HG03139 (cell line): Measurements from ENCODE around the gene GLB1L3.
"Not testable (repeated sequence)": the region's sequence is repeated elsewhere in the genome, so short reads cannot be mapped to it uniquely, and the experiment has no call there.

Source experiments
- ATAC-seq: cut with Tn5 transposase; IDR thresholded peaks from one replicate; pipeline ENCODE4 v1.9.1; 2021; ENCODE audit not compliant: unreplicated experiment

Gene GLB1L3

GRCh38 chr11:134313379-134313778 is 37.2 kb downstream of the GLB1L3 start:
- ATAC-seq: no peak

DNA sequence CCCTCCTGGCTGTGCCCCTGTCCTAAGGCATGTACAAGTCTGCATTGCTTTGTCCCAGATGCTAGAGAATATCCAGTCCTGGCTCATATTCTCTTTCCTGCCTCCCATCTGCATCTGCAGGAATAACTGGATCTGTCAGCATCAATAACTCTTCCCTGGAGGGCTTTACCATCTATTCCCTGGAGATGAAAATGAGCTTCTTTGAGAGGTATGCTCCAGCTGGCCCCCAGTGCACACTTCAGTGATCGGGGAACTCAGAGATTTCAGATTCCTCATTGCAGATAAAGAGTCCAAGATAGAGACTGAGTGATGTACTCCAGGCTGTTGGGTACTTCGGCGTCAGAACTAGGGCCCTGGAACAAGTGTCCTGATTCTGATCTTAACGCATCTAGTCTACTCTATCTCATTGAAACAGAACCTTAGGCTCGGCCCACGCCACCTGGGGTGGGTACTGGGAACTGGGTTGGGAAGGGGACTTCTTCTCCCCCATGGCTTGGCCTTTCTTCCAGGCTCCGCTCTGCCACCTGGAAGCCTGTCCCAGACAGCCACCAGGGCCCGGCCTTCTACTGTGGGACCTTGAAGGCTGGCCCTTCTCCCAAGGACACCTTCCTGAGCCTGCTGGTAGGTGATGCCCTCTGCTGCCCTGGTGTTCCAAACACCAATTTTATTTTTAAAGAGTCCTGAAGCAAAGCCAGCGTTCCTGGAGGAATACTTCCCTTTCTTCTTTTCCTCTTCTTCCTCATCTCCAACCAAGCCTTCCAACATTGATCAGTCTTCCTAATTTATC is 37.8 kb downstream of the GLB1L3 start:
- no peak for ATAC-seq

GRCh38 chr11:134317103-134317502 is 40.9 kb downstream of the GLB1L3 start:
- no peak for ATAC-seq

DNA sequence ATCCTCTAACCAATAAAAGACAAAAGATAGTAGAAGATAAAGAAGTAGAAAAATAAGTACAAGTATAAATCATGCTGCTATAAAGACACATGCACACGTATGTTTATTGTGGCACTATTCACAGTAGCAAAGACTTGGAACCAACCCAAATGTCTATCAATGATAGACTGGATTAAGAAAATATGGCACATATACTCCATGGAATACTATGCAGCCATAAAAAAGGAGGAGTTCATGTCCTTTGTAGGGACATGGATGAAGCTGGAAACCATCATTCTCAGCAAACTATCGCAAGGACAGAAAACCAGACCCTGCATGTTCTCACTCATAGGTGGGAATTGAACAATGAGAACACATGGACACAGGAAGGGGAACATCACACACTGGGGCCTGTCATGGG is 45.2 kb downstream of the GLB1L3 start:
- not testable (repeated sequence) for ATAC-seq

DNA sequence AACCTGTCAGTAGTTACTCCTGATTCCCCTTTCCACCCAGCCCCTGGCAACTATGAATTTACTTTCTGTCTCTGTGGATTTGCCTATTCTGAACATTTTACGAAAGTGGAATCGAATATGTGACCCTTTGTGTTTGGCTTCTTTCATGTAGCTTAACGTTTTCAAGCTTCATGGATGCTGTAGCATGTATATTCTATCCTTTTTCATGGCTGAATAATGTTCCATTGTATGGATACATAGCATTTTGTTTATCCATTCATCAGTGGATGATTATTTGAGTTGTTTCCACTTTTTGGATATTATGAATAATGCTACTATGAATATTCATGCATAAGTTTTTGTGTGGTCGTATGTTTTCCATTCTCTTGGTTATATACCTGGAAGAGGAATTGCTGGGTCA is 46.4 kb downstream of the GLB1L3 start:
- no peak for ATAC-seq

- ATAC-seq: no peak
These were observed 52.3 kb downstream of the GLB1L3 start for GRCh38 chr11:134328433-134328832.

- no peak for ATAC-seq
These were observed 54.6 kb downstream of the GLB1L3 start for GRCh38 chr11:134330611-134331353.

DNA sequence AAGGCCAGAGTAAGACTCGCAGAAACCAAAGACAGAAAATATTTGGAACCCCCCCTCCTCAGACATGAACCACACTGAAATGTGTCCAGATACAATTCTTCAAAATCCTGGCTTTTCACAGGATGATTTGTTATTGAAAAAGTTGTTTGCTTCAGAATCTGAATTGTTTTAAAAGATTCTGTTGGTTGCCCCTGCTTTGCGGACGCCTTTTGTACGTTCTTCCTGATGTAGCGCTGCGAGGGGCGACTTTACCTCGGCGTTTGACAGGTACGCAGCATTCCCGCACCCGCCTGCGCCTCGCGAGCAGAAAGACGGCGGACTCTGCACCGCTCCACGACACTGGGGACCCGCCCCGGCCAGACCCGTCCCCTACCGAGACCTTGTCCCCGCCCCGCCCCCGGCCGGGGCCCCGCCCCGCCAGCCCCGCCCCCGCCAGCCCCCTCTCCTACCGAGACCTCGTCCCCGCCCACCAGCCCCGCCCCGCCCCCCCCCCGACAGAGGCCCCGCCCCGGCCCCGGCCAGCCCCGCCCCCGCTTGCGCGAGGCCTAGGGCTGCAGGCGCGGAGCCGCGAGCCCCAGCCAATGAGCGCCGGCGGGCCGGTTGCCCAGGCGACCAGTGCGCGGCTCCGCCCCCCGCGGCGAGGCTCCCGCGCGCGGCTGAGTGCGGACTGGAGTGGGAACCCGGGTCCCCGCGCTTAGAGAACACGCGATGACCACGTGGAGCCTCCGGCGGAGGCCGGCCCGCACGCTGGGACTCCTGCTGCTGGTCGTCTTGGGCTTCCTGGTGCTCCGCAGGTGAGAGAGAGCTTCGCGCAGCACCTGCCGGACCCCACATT is 55.4 kb downstream of the GLB1L3 start, which contains the start of gene GLB1L2:
Gene GLB1L2, plus strand, starts transcription at position 635 of the 835 bp plus-strand sequence. Its CDS starts 74 bp downstream, at position 709.
- ATAC-seq: peak; percentile 70

DNA sequence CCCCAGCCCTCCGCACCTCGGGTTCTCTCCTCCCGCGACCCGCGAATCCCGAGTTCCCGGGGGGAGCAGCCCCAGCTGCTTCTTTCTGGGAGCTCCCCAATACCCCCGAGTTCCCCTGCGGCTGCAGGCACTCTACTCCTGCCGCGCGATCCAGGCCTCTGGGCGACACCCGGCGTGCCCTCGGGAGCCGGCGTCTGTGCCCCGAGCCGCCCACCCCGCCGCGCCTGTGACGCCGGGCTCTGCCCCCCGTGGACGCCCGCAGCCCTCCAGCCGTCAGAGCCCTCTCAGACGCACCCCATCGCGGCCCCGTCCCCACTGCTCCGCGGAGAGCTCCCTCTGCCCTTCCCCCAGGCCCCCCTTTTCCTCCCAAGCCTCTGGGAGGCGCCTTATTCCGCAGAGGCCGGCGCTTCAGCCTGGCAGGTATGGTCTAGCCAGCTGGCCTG is 56.0 kb downstream of the GLB1L3 start:
- ATAC-seq: peak; percentile 33

GRCh38 chr11:134332782-134333181 is 56.6 kb downstream of the GLB1L3 start:
- ATAC-seq: no peak

- no peak for ATAC-seq
These were observed 57.1 kb downstream of the GLB1L3 start for GRCh38 chr11:134333312-134333711.

DNA sequence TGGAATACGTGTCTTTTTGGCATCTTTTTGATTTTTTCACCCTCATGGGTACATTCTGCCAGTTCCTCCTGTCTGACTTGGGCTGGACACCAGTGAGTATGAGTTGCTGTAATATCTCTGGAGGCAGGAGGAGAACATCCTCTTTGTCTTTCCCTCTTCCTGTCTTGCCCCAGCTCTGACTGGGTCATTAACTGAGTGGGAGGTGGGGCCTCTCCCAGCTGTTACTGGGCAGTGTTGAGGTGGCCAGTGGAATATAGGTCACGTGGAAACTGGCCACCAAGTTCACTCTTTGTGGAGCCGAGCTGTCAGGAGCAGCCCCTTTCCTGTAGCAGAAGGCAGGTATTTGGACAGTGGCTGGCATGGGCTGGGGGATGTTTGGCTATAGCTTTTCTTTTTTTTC is 57.8 kb downstream of the GLB1L3 start:
- no peak for ATAC-seq

- no peak for ATAC-seq
These were observed 58.8 kb downstream of the GLB1L3 start for GRCh38 chr11:134334796-134335571.

DNA sequence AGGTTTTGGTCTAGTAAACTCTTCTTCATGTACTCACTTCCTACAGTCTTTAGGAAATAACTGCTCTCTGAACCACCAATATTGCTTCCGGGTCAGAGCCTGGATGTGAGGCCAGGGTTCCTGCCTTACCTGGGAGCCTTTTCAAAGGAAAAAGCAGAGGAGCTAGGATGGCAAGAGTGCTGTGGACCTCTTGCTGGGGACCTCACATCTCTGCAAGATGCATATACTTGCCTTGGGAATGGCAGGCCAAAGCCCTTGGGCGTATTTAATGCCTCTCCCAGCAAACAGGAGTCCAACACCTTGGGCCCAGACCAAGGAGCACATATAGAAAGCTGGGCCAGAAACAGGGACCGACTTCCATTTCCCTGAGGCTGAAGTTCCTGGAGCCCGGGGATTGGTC is 60.9 kb downstream of the GLB1L3 start:
- ATAC-seq: no peak

DNA sequence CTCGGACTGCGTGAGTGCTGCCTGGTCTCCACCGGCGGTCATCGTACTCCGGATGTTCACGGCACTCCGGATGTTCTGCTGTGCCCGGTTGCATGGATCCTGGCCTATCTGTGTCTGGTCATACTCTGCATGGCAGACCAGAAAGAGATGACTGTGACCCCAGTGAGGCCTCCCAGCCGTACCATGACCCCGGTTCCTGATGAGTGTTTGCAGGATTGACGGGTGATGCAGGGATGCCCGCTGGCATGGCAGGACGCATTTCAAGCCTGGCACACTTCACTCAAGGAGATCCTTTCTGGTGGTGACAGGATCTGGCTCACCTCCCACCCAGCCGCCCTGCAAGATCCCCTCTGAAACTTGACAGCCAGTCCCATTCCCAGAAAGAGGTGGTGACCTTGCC is 61.9 kb downstream of the GLB1L3 start:
- ATAC-seq: no peak

DNA sequence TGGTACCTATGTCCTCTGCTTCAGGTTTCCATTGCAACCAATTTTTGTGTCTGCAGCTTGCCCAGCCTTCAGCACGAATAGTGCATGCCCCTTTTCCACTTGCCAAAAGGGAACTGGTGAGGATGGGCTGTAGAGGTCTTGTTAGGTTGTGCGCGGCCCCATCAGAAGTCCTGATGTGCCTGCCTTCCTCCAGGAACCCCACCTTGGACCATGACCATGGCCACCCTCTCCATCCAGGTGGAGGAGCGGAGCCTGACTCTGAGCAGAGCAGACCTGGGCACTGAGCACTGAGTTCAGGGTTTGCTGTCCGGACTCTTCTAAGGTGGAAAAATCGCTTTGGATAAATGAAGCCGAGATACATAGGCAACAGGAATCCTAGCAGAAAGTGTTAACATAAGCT is 62.5 kb downstream of the GLB1L3 start:
- ATAC-seq: no peak

GRCh38 chr11:134339756-134340155 is 63.6 kb downstream of the GLB1L3 start:
- no peak for ATAC-seq

DNA sequence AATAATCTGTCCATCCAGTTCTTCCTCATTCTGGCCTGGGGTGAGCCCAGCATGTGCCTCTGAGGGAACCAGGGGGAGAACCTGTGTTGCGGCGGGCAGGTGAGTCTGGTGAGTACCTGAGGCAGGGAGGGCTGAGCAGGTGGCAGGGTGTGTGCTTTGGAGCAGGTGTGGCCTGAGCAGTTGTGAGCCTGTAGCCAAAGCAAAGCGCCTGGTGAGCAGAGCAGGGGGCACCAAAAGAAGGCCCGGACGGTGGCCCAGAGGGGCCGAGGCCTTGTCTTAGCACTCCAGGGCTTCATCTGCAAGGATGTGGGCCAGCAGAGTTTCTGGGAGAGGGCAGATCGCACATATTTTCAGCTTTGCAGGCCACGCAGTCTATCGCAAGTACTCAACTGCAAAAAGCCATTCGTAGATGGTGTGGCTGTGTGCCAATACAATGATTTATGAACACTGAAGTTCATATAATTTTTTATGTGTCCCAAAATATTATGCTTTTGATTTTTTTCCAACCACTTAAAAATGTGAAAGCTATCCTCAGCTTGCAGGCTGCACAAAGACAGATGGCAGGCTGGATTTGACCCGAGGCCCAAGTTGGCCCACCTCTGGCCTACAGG is 64.3 kb downstream of the GLB1L3 start:
- ATAC-seq: no peak

DNA sequence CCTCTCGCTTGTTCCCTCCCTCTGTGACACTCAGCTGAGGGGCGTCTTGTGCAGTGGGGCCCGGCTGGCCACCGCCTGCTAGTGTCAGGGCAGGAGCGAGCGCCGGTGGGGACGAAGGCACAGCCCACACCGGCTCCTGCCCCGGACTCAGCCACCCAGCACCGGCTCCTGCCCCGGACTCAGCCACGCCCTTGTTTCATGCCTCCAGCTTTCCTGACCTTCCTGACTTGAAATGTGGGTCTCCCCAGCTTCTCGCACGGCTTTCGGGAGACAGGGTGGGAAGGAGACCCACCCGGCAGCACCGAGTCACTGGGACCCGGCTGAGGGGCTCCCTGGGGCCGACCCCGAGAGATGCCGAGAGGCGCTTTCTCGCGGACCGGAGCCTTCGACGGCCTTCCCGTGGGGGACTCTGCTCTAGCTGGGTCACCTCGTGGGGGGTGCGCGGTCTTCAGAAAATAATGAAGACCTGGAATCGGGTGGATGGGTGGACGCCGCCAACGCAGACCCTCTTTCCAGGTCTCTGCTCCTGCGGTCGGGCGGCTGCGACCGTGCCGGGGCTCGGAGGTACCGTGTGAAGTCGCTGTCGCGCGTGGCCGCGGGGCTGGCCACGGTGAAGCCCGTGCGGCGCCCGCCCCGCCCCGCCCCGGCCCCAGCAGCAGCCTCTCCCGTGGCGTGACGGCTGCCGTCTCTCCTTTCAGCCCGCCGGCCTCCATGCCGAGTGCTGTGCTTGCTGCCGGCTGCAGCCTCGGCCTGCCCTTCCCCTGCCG is 65.8 kb downstream of the GLB1L3 start:
- ATAC-seq: no peak
